Left ventricle myocardium inferior (tissue), 1 donor: ENCODE data around the gene ALOXE3. TPM values are rescaled to one million over a fixed set of nuclear protein-coding genes. Genes with fewer than 3 reads are reported as not detected.

Source experiments
- DNase-seq: peaks from one replicate; pipeline ENCODE4 v3.0.0-alpha.2; 2020
- H3K27ac ChIP-seq: fragments of 200-600 bp; replicated peaks from 2 replicates; pipeline ENCODE4 v1.8.0; 2021
- H3K27me3 ChIP-seq: fragments of 200-600 bp; 2 replicates; pipeline ENCODE4 v1.8.0; 2021; ENCODE audit warnings: low read depth
- H3K36me3 ChIP-seq: fragments of 200-600 bp; 2 replicates; pipeline ENCODE4 v1.8.0; 2021
- H3K4me1 ChIP-seq: fragments of 200-600 bp; 2 replicates; pipeline ENCODE4 v1.8.0; 2021
- H3K4me3 ChIP-seq: fragments of 200-600 bp; 2 replicates; pipeline ENCODE4 v1.8.0; 2021; ENCODE audit warnings: mild to moderate bottlenecking, moderate library complexity
- H3K9me3 ChIP-seq: fragments of 200-600 bp; replicated peaks from 2 replicates; pipeline ENCODE4 v1.8.0; 2021
- CTCF ChIP-seq: fragments of 200-600 bp; IDR thresholded peaks from 2 replicates; pipeline ENCODE4 v1.8.0; 2021; ENCODE audit warnings: antibody characterized with exemption, mild to moderate bottlenecking, borderline replicate concordance
- intact Hi-C: fragments of 100-400 bp; cut with micrococcal nuclease; formaldehyde crosslinking; loops from one replicate; pipeline ENCODE4 v1.11.0; 2022
- total RNA-seq: library from RNA; stranded (reverse); fragmentation: NEBNext Ultra II Directional; extraction: Animal tissue kit (Norgen Biotek cat#: 25700); gene quantifications from one replicate; pipeline ENCODE4 v1.2.1, GENCODE V29; 2021
- donor health status: DM: no; HTN: yes; CAD: no; lungs with severe emphysema.

ALOXE3 gene
- total RNA-seq, 1 donor from 2014 or later = not detected

GRCh38 chr17:8162997-8163977 is 45.0 kb upstream of the ALOXE3 start:
- no peaks in the 10 kb centered on the region for H3K9me3 ChIP-seq
- H3K4me3 ChIP-seq = peak overlapping the region; percentile 95
- H3K27me3 ChIP-seq = no peaks in the 10 kb centered on the region
- DNase-seq = peak; percentile 32
- no peak for TF ChIP-seq CTCF
- intact Hi-C loops = no loop called here
- peaks cover 67% of the 10 kb centered on the region for H3K4me1 ChIP-seq
- peaks cover 24% of the 10 kb centered on the region for H3K36me3 ChIP-seq
- peak overlapping the region; percentile 100 for H3K27ac ChIP-seq

- H3K27ac ChIP-seq = peak within 1 kb of the TSS; percentile 100
- H3K4me1 ChIP-seq = peaks cover 76% of the 10 kb centered on the region
- no peaks in the 10 kb centered on the region for H3K27me3 ChIP-seq
- no peak for TF ChIP-seq CTCF
- no peaks in the 10 kb centered on the region for H3K9me3 ChIP-seq
- intact Hi-C loops = no loop called here
- peak within 1 kb of the TSS; percentile 95 for H3K4me3 ChIP-seq
- peak; percentile 83 for DNase-seq
- peaks cover 24% of the 10 kb centered on the region for H3K36me3 ChIP-seq
Observed at GRCh38 chr17:8162233-8162996, 44.1 kb upstream of the ALOXE3 start, which contains the start of gene VAMP2. VAMP2 (minus strand) TSS chr17:8162948; CDS start chr17:8162879, 69 bp downstream.

- intact Hi-C loops = no loop called here
- TF ChIP-seq CTCF = no peak
- Histone ChIP-seq H3K27me3 (no peaks in the 10 kb centered on the region), H3K36me3 (peaks cover 24% of the 10 kb centered on the region), H3K9me3 (no peaks in the 10 kb centered on the region), H3K27ac (peak overlapping the region; percentile 100), H3K4me1 (peaks cover 83% of the 10 kb centered on the region), H3K4me3 (peak overlapping the region; percentile 95)
- peak; percentile 16 for DNase-seq
Observed at GRCh38 chr17:8161289-8162232, 43.2 kb upstream of the ALOXE3 start.

- H3K4me1 ChIP-seq = peaks cover 86% of the 10 kb centered on the region
- peak overlapping the region; percentile 100 for H3K27ac ChIP-seq
- intact Hi-C loops = no loop called here
- H3K36me3 ChIP-seq = peaks cover 24% of the 10 kb centered on the region
- no peaks in the 10 kb centered on the region for H3K27me3 ChIP-seq
- DNase-seq = no peak
- no peak for TF ChIP-seq CTCF
- peak overlapping the region; percentile 95 for H3K4me3 ChIP-seq
- no peaks in the 10 kb centered on the region for H3K9me3 ChIP-seq
Observed at GRCh38 chr17:8160741-8161221, 42.5 kb upstream of the ALOXE3 start.
